Psoas muscle (tissue), 8 donors: ENCODE measurements around the gene HERC6. TPM values are rescaled to one million over a fixed set of nuclear protein-coding genes. Genes with fewer than 3 reads are reported as not detected.
"Not testable (repeated sequence)": the region's sequence is repeated elsewhere in the genome, so short reads cannot be mapped to it uniquely, and the experiment has no call there.

Experiments used
- ATAC-seq, 4 donors: fragments of 200-7000 bp; cut with Tn5 transposase; one replicate each; pipeline ENCODE4 v1.9.1; 2020; ENCODE audit warnings: moderate library complexity in 3 of 4, mild to moderate bottlenecking in 2 of 4
- DNase-seq, 2 donors: peaks; one replicate each; pipeline ENCODE4 v3.0.0-alpha.2; 2020
- H3K27ac ChIP-seq: fragments of 200-600 bp; one replicate; pipeline ENCODE4 v1.8.0; 2022
- H3K27me3 ChIP-seq, 3 donors: fragments of 200-600 bp in 1 of 3; one replicate each; pipeline versions ENCODE4 v1.6.1 to v1.8.0; 2013 to 2022; ENCODE audit warnings: low read length in 2 of 3, mild to moderate bottlenecking in 2 of 3, moderate library complexity in 1 of 3; ENCODE audit not compliant: insufficient read depth in 3 of 3
- H3K36me3 ChIP-seq, 2 donors: fragments of 200-600 bp in 1 of 2; one replicate each; pipeline versions ENCODE4 v1.6.1 to v1.8.0; 2013 to 2022; ENCODE audit warnings: low read depth in 1 of 2, mild to moderate bottlenecking in 1 of 2, moderate library complexity in 1 of 2; ENCODE audit not compliant: insufficient read depth in 1 of 2
- H3K4me1 ChIP-seq: fragments of 200-600 bp; one replicate; pipeline ENCODE4 v1.8.0; 2022
- H3K4me3 ChIP-seq: fragments of 200-600 bp; one replicate; pipeline ENCODE4 v1.8.0; 2022; ENCODE audit warnings: mild to moderate bottlenecking
- H3K9me3 ChIP-seq: fragments of 200-600 bp; one replicate; pipeline ENCODE4 v1.8.0; 2022
- WGBS, 3 donors: extraction: QIAGEN DNeasy Blood & Tissue Kit; methylation state at CpG; one replicate each; pipeline versions ENCODE4 v1.1.6 to v1.1.7; 2013; 5-methylcytosine and 5-hydroxymethylcytosine counted together
- intact Hi-C, 2 donors: fragments of 100-400 bp; cut with DNase I; formaldehyde crosslinking; loops; one replicate each; pipeline versions ENCODE4 v1.11.0 to v1.14.2; 2022
- polyA plus RNA-seq, 3 donors: library from polyadenylated mRNA; stranded (reverse); fragments of 200-250 nt; gene quantifications; one replicate each; pipeline ENCODE4 v1.2.3, GENCODE V29; 2013
- total RNA-seq, 4 donors: library from RNA; stranded (reverse); fragmentation: NEBNext Ultra II Directional in 2 of 4; extraction: Animal tissue kit (Norgen Biotek cat#: 25700) in 2 of 4; gene quantifications; one replicate each; pipeline versions ENCODE4 v1.2.1 to v1.2.4, GENCODE V29; 2021 to 2023
- TF ChIP-seq, protein P1 (sequence below): fragments of 200-600 bp; IDR thresholded peaks from one replicate; pipeline ENCODE4 v1.8.0; 2022; ENCODE audit warnings: antibody characterized with exemption
- donor health status: healthy with polysubstance abuse.
- donor health status: DM: no; HTN: no; CAD: no; lungs with moderate emphysema.
- donor health status: Bipolar disorder and iron deficiency.
- donor health status: healthy.
- donor health status: DM: yes; HTN: yes; CAD: no.
- donor health status: DM: no; HTN: no; CAD: no.
- donor health status: DM: no; HTN: no; CAD: no.
- donor health status: DM: yes; HTN: yes; CAD: no.

HERC6 gene
- total and polyA plus RNA-seq, 7 donors: 0.53 to 2.7 (median 0.92) TPM

DNA sequence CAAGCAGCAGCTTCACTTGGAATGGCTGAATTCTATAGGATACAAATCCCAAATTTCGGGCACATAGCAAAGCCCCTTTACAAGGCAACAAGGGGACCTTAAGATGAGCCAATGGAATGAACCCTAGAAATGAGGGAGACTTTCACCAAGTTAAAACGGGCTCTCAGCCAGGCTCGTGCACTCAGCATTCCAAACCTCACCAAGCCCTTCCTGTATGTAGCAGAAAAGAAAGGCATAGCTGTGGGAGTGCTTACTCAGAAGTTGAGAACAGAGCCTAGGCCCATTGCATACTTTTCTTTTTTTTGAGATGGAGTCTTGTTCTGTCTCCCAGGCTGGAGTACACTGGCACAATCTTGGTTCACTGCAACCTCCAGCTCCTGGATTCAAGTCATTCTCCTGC, 67.5 kb downstream of the HERC6 start:
- ATAC-seq: no peak
- no peaks in the 10 kb centered on the region for H3K9me3 ChIP-seq
- H3K27me3 ChIP-seq: no peaks in the 10 kb centered on the region
- H3K4me1 ChIP-seq: no peaks in the 10 kb centered on the region
- intact Hi-C loops: no loop called here
- no peak overlapping the region for H3K4me3 ChIP-seq
- no peak overlapping the region for H3K27ac ChIP-seq
- WGBS, 3 donors: 67 to 70% (median 67%) methylated on average over 3 of the region's 3 CpGs
- H3K36me3 ChIP-seq: no peaks in the 10 kb centered on the region
- no peak for DNase-seq
- TF ChIP-seq, protein P1, sequence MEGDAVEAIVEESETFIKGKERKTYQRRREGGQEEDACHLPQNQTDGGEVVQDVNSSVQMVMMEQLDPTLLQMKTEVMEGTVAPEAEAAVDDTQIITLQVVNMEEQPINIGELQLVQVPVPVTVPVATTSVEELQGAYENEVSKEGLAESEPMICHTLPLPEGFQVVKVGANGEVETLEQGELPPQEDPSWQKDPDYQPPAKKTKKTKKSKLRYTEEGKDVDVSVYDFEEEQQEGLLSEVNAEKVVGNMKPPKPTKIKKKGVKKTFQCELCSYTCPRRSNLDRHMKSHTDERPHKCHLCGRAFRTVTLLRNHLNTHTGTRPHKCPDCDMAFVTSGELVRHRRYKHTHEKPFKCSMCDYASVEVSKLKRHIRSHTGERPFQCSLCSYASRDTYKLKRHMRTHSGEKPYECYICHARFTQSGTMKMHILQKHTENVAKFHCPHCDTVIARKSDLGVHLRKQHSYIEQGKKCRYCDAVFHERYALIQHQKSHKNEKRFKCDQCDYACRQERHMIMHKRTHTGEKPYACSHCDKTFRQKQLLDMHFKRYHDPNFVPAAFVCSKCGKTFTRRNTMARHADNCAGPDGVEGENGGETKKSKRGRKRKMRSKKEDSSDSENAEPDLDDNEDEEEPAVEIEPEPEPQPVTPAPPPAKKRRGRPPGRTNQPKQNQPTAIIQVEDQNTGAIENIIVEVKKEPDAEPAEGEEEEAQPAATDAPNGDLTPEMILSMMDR: no peak

DNA sequence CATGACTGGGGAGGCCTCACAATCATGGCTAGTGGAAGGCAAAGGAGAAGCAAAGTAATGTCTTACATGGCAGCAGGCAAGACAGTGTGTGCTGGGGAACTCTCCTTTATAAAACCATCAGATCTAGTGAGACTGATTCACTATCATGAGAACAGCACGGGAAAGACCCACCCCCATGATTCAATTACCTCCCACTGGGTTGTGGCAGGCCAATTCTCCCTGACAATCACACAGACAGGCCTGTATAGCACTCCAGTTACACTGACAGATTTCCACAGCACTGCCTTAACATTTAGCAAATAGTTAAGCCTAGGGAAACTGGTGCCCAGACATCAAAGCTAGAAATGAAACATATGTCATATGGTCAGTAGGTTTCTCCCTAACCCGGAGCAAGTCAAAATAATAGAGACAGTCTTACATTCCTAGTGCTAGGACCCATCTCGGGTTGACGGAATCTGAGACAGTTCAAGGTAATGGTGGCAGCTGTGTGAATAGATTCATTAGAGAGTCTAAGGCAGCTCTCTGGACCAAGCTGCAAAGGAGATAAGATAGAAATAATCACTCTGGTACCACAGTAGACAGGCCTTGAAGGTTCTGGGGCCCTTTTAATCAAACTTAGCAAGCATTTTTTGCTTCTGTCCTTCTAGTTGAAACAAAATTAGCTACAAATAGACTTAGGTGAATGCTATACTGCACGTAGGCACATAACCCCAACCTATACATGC, 68.9 kb downstream of the HERC6 start:
- H3K27me3 ChIP-seq: no peaks in the 10 kb centered on the region
- DNase-seq (no peak), ATAC-seq (no peak)
- no peak overlapping the region for H3K27ac ChIP-seq
- no peak overlapping the region for H3K4me3 ChIP-seq
- H3K36me3 ChIP-seq: no peaks in the 10 kb centered on the region
- intact Hi-C loops: no loop called here
- 75 to 82% (median 82%) methylated on average over 5 of the region's 5 CpGs for WGBS, 3 donors
- no peaks in the 10 kb centered on the region for H3K9me3 ChIP-seq
- TF ChIP-seq, protein P1: no peak
- no peaks in the 10 kb centered on the region for H3K4me1 ChIP-seq

DNA sequence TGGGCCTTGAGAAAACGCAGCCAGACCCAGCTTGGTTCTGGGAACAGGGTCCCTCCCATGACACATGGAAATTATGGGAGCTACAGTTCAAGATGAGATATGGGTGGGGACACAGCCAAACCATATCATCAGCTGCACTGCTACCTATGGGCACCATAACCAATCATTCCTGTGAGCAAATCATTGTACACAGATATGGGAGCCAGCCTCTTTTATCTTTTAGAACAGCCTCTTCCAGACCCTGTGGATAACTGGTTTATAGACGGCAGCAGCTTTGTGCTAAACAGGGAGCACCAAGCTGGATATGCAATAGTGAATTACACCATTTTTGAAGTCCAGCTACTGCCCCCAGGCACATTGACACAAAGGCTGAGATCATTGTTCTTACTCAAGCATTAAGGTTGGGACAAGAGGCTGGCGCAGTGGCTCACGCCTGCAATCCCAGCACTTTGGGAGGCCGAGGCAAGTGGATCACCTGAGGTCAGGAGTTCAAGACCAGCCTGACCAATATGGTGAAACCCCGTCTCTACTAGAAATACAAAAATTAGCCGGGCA, 69.6 kb downstream of the HERC6 start:
- H3K36me3 ChIP-seq, DNase-seq, H3K27ac ChIP-seq, ATAC-seq, H3K27me3 ChIP-seq, H3K9me3 ChIP-seq, H3K4me1 ChIP-seq, intact Hi-C loops, H3K4me3 ChIP-seq: not testable (repeated sequence)
- WGBS, 3 donors: 91 to 97% (median 96%) methylated on average over 7 of the region's 7 CpGs

DNA sequence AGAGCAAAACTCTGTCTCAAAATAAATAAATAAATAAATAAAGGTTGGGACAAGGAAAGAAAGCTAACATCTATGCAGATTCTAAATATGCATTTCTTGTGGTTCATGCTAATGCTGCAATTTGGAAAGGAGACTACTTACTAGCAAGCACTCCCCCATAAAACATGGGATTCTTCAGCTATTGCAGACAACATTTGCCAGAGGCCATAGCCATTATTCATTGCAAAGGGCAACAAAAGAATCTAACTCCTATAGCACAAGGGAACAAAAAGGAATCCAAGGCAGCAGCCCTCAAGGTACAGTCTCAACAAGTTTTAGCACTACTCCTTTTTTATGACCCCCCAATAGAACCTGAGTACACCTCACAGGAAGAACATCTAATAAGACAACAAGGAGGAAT, 70.2 kb downstream of the HERC6 start:
- Histone ChIP-seq H3K4me3 (no peak overlapping the region), H3K27me3 (no peaks in the 10 kb centered on the region), H3K9me3 (no peaks in the 10 kb centered on the region), H3K36me3 (no peaks in the 10 kb centered on the region), H3K27ac (no peak overlapping the region), H3K4me1 (no peaks in the 10 kb centered on the region)
- TF ChIP-seq, protein P1: no peak
- intact Hi-C loops: no loop called here
- ATAC-seq (no peak), DNase-seq (no peak)

DNA sequence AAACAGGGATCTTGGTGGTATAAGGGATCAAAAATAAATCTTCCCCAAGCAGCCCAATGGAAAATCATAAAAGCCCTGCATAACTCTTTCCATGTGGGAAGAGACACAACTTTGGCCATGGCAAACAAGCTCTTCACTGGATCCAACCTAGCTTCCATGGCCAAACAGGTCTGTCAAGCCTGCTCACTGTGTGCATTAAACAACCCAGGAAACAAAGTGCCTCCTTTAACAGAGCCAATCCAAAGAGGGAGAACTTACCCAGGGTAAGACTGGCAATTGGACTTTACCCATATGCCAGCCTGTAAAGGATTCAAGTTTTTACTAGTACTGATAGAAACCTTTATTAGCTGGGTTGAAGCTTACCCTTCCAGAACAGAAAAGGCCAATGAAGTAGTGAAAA, 70.6 kb downstream of the HERC6 start:
- ATAC-seq (no peak), DNase-seq (no peak)
- Histone ChIP-seq H3K4me1 (no peaks in the 10 kb centered on the region), H3K36me3 (no peaks in the 10 kb centered on the region), H3K9me3 (no peaks in the 10 kb centered on the region), H3K27ac (no peak overlapping the region), H3K27me3 (no peaks in the 10 kb centered on the region), H3K4me3 (no peak overlapping the region)
- TF ChIP-seq, protein P1: no peak
- intact Hi-C loops: no loop called here
